ENCODE results near the gene EMC7.
"Not testable (repeated sequence)": the region's sequence is repeated elsewhere in the genome, so short reads cannot be mapped to it uniquely, and the experiment has no call there.

The EMC7 gene

DNA sequence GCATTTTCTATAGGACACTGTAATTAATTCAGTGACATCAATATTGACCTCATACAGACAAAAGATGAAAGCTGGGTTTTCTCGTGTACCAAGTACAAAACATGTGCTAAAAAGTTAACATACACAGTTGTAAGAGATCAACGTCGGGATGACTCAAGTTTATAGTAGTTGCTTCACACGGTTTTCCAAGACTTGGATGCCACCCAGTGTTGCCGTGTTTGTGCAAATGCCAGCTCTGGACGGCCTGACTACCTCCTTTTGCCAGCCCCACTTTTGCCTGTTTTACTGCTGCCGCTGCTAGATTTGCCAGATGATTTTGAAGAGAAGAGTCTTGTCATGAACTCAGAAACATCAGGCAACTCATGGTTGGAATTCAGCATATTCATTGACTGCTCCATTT is 17.6 kb downstream of the EMC7 start:
- DNase-seq = no peak

GRCh38 chr15:34079904-34080303 is 21.8 kb downstream of the EMC7 start:
- no peak for DNase-seq

- no peak for DNase-seq
Measured at GRCh38 chr15:34078900-34079299, 22.8 kb downstream of the EMC7 start.

GRCh38 chr15:34076785-34077184 is 24.9 kb downstream of the EMC7 start:
- DNase-seq = no peak

- no peak for DNase-seq
Measured at GRCh38 chr15:34070003-34070402, 31.7 kb downstream of the EMC7 start.

DNA sequence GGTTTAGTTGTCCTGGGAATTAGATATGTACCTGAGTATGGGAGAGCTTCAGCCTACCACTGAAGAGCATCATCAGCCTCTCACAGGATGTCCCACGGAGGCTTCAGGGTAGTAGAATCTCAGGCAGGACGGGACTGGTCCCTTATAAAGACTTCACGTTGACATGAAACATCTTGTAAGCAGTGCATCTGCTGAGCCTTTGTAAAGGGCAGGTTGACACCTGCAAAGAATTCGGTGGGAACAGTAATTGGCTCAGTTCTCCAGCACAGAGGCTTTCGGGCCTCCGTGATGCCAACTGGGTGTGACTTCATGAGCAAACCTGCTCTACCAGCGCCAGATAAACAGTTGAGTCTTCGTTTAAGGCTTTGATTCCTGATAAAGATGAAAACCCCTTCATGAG is 35.7 kb downstream of the EMC7 start:
- no peak for DNase-seq

GRCh38 chr15:34065261-34065660 is 36.4 kb downstream of the EMC7 start:
- no peak for DNase-seq

DNA sequence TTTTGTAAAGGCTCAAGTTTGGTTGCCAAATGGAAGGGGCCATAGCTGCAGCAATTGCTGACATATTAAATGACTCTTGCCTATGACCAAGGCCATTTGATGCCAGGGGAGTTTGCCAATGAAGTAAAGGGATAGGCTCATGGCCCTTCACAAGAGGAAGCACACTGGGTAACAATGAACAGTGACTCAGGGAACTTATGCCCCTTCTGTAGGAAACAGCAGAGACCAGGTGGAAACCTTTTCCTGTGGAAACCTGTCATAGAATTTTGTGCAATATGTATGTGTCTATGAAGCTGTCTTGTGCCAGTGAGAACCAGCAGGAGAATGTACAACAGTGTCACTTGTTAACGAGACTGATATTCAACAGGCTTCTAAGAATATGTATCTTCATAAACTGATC is 37.2 kb downstream of the EMC7 start:
- DNase-seq = no peak

- no peak for DNase-seq
Measured at GRCh38 chr15:34059946-34060345, 41.7 kb downstream of the EMC7 start.

GRCh38 chr15:34059476-34059875 is 42.2 kb downstream of the EMC7 start:
- no peak for DNase-seq

DNA sequence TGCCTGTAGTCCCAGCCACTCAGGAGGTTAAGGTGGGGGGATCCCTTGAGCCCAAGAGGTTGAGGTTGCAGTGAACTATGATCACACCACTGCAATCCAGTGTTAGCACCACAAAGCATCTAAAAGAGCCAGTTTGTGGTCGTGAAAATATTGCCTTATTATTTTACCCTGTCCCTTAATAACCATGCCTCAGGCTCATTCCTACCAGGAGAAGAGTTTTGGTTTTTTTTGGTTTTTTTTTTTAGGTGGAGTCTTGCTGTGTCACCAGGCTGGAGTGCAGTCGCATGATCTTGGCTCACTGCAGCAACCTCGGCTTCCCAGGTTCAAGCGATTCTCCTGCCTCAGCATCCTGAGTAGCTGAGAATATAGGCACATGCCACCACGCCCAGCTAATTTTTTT is 44.8 kb downstream of the EMC7 start:
- DNase-seq = no peak

DNA sequence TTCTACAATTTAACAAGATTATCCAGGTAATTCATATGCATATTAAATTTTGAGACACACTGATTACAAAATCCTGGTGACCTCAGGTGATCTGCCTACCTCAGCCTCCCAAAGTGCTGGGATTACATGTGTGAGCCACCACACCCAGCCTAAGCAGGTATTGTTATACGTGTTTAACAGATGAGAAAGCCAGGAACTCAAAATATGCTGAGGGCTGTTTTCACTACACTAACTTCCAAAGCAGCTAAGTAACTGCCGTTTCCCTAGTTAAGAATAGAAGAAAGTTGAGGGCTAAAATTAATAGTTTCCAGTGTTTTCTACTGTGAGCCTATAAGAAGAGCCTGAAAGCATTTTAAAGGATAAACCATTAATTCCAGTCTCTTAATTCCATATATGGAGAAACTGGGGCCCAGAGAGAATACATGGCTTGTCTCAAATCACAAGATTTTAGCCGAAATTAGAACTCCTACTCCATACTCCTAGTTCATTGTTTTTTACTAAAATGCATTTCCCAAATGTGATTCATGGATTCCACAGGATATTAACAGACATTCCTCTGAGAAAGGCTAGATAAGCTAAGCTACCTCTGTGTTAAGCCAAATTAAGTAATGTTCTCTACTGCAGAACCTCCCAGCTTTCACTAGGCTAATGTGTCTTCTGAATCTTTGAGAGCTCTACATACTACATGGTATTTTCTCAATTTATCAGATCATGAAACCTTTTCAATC is 45.6 kb downstream of the EMC7 start:
- DNase-seq = no peak

GRCh38 chr15:34054081-34054707 is 47.5 kb downstream of the EMC7 start:
- no peak for DNase-seq

- DNase-seq = not testable (repeated sequence)
Measured at GRCh38 chr15:34050385-34050784, 51.3 kb downstream of the EMC7 start.

GRCh38 chr15:34049112-34049511 is 52.5 kb downstream of the EMC7 start:
- DNase-seq = no peak

DNA sequence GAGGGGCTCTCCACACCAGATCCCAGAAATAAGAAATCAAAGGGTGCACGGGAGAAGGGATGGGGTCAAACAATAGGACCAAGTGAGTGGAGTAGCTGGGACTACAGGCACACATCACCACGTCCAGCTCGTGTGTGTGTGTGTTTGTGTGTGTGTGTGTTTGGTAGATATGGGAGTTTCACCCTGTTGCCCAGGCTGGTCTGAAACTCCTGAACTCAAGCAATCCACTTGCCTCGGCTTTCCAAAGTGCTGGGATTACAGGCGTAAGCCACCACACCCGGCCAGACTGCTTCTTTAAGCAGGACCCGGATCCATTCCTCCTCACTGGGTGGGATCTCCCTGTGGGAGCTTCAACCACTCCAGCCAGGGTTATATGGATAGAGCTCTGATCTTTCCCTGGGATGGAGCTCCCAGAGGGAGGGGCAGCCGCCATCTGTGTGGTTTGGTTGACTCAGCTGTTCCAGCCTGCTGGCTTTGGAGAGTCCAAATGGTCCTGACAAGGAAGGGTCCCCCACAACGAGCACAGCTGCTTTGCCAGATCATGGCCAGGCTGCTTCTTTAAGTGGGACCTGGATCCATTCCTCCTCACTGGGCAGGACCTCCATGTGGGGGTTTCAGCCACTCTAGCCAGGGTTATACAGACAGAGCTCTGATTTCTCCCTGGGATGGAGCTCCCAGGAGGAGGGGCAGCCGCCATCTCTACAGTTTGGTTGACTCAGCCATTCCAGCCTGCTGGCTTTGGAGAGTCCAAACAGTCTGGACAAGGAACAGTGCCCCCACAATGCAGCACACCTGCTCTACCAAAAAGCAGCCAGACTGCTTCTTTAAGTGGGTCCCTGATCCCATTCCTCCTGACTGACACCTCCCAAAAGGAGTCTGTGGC is 53.5 kb downstream of the EMC7 start:
- DNase-seq = no peak

DNA sequence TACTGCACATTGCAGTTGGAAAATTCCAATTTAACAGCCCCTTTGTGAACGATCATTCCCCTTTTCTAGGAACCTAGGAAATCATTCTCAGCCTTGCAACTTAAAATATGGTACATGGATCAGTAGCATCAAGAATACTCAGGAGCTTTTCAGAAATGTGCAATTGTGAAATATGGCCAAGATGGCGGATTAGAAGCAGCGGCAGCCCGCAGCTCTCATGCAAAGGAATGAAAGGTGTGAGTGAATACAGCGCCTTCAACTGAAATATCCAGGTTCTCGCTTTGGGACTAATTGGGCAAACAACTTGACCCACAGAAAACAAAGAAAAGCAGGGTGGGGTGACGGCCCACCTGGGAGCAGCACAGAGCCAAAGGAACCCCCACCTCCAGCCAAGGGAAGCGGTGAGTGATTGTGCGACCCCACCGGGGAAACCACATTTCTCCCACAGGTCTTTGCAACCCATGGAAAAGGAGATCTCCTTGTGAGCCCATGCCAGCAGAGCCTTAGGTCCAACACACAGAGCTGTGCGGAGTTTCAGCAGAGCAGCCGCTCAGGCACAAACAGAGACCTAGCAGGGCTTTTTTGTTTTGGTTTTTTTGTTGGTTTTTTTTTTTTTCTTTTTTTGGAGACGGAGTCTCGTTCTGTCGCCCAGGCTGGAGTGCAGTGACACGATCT is 55.1 kb downstream of the EMC7 start:
- DNase-seq = no peak

- no peak for DNase-seq
Measured at GRCh38 chr15:34043813-34044212, 57.8 kb downstream of the EMC7 start.

- no peak for DNase-seq
Measured at GRCh38 chr15:34043391-34043790, 58.3 kb downstream of the EMC7 start.

DNA sequence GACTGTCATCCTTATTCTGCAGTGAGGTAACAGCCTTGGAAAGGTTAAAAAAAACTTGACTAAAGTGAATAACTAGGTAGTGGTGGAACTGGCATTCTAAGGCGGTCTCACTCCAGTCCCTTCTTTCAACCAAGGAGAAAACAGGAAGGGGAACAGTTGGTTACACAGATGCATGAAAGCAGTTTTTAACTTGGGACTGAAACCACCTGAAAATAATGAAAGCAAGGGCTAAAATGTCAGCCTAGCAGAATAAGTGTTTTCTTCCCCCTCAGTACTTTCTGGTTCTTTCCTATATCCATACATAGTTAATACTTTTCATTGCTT is 61.9 kb downstream of the EMC7 start:
- no peak for DNase-seq

DNA sequence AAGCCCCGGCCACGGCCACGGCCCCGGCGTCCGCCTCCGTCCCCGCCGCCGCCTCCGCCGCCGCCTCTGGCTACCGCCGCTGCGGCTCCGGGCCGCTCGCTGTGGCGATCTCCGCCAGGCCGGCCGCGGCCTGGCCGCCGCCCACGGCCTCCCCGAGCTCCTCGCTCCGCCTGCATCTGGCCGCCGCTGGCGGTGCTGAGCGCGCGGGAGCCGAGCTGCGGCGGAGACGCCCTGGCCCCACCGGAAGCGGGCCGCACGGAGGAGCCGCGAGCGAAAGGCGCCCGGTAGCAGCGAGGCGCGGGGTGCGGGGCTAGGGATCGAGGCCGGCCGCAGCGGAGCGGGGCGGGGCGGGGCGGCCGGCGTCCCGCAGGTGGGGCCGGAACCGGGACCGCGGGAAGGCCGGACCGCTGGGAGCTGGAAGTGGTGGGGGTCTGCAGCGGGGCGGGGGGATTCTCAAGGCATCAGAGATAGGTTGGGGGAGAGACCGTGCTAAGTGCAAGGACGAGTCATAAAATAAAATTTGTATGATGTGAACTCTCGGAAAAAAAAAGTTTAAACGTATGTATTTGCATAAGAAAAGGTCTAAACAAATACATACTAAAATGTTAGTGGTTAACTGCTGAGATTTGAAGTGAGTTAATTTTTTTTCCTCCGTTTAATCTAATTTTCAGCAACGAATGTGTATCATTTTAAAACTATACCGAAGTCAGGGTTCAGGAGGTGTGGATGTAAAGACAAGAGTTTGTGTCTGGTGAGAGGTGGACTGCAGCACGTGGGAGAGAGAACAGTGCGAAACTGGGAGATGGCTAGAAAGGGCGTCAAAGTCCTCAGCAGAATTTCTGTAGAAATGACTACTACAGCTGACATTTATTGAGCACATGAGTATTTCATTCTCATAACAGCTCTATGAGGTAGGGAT is 62.5 kb downstream of the EMC7 start, which contains the start of gene AVEN:
Gene AVEN, minus strand, starts transcription at position 334 of the 919 bp plus-strand sequence. Its CDS starts 158 bp downstream, at position 176.
- DNase-seq = no peak
